HEK293 (cell line): ENCODE data around the gene ADSS1.

ENCODE experiments used
- AEBP2 ChIP-seq: fragments of 450-650 bp; formaldehyde crosslinking; IDR thresholded peaks from 2 replicates; pipeline ENCODE4 v1.5.1; 2016; ENCODE audit warnings: missing biosample characterization, missing genetic modification characterization, borderline replicate concordance
- ATF2 ChIP-seq: fragments of 450-650 bp; formaldehyde crosslinking; IDR thresholded peaks from 2 replicates; pipeline ENCODE4 v1.5.1; 2016; ENCODE audit warnings: missing biosample characterization, missing genetic modification characterization, low read depth
- FEZF1 ChIP-seq: fragments of 450-650 bp; formaldehyde crosslinking; IDR thresholded peaks from 2 replicates; pipeline ENCODE4 v1.5.1; 2016; ENCODE audit warnings: missing biosample characterization, missing genetic modification characterization
- GLI4 ChIP-seq: fragments of 450-650 bp; formaldehyde crosslinking; IDR thresholded peaks from 2 replicates; pipeline ENCODE4 v1.5.1; 2016; ENCODE audit warnings: missing biosample characterization, missing genetic modification characterization
- KLF1 ChIP-seq: fragments of 450-650 bp; formaldehyde crosslinking; IDR thresholded peaks from 2 replicates; pipeline ENCODE4 v1.5.1; 2016; ENCODE audit warnings: missing biosample characterization, missing genetic modification characterization
- KLF10 ChIP-seq: fragments of 450-650 bp; IDR thresholded peaks from 2 replicates; pipeline ENCODE4 v1.5.1; 2018; ENCODE audit warnings: missing biosample characterization, mild to moderate bottlenecking, missing genetic modification characterization
- MZF1 ChIP-seq: fragments of 450-650 bp; formaldehyde crosslinking; IDR thresholded peaks from 2 replicates; pipeline ENCODE4 v1.5.1; 2017; ENCODE audit warnings: missing biosample characterization, missing genetic modification characterization, borderline replicate concordance
- PBX3 ChIP-seq: sonication (generic); formaldehyde crosslinking; IDR thresholded peaks from 2 replicates; pipeline ENCODE4 v1.8.1; 2022; ENCODE audit warnings: mild to moderate bottlenecking, moderate library complexity, missing genetic modification reagents
- SALL2 ChIP-seq: fragments of 450-650 bp; formaldehyde crosslinking; IDR thresholded peaks from 2 replicates; pipeline ENCODE4 v1.5.0; 2017; ENCODE audit warnings: missing biosample characterization, mild to moderate bottlenecking, missing genetic modification characterization, borderline replicate concordance
- SP3 ChIP-seq: fragments of 450-650 bp; formaldehyde crosslinking; IDR thresholded peaks from 2 replicates; pipeline ENCODE4 v1.5.1; 2016; ENCODE audit warnings: missing biosample characterization, missing genetic modification characterization
- WT1 ChIP-seq: fragments of 450-650 bp; formaldehyde crosslinking; IDR thresholded peaks from 2 replicates; pipeline ENCODE4 v1.5.1; 2016; ENCODE audit warnings: missing biosample characterization, missing genetic modification characterization
- ZBTB7A ChIP-seq: fragments of 450-650 bp; formaldehyde crosslinking; IDR thresholded peaks from 2 replicates; pipeline ENCODE4 v1.5.1; 2016; ENCODE audit warnings: low read depth, missing biosample characterization, missing genetic modification characterization
- ZFHX2 ChIP-seq: fragments of 450-650 bp; formaldehyde crosslinking; conservative IDR thresholded peaks from 2 replicates; pipeline ENCODE4 v1.5.1; 2016; ENCODE audit warnings: missing biosample characterization, missing genetic modification characterization
- ZFP41 ChIP-seq: fragments of 450-650 bp; formaldehyde crosslinking; IDR thresholded peaks from 2 replicates; pipeline ENCODE4 v1.5.1; 2016; ENCODE audit warnings: missing biosample characterization, missing genetic modification characterization, borderline replicate concordance
- ZNF10 ChIP-seq: fragments of 450-650 bp; formaldehyde crosslinking; IDR thresholded peaks from 2 replicates; pipeline ENCODE4 v1.5.1; 2017; ENCODE audit warnings: missing biosample characterization, missing genetic modification characterization
- ZNF18 ChIP-seq: fragments of 450-650 bp; formaldehyde crosslinking; IDR thresholded peaks from 2 replicates; pipeline ENCODE4 v1.5.1; 2016; ENCODE audit warnings: missing biosample characterization, missing genetic modification characterization
- ZNF184 ChIP-seq: fragments of 450-650 bp; IDR thresholded peaks from 2 replicates; pipeline ENCODE4 v1.5.1; 2018; ENCODE audit warnings: missing biosample characterization, mild to moderate bottlenecking, missing genetic modification characterization
- ZNF24 ChIP-seq: fragments of 450-650 bp; formaldehyde crosslinking; IDR thresholded peaks from 2 replicates; pipeline ENCODE4 v1.5.1; 2016; ENCODE audit warnings: missing biosample characterization, missing genetic modification characterization
- ZNF26 ChIP-seq: fragments of 450-650 bp; formaldehyde crosslinking; IDR thresholded peaks from 2 replicates; pipeline ENCODE4 v1.5.1; 2016; ENCODE audit warnings: missing biosample characterization, missing genetic modification characterization
- ZNF266 ChIP-seq: fragments of 450-650 bp; formaldehyde crosslinking; IDR thresholded peaks from 2 replicates; pipeline ENCODE4 v1.5.1; 2016; ENCODE audit warnings: missing biosample characterization, missing genetic modification characterization, low read depth
- ZNF324 ChIP-seq: fragments of 450-650 bp; formaldehyde crosslinking; IDR thresholded peaks from 2 replicates; pipeline ENCODE4 v1.5.1; 2016; ENCODE audit warnings: missing biosample characterization, missing genetic modification characterization
- ZNF366 ChIP-seq: fragments of 450-650 bp; formaldehyde crosslinking; conservative IDR thresholded peaks from 2 replicates; pipeline ENCODE4 v1.5.1; 2016; ENCODE audit warnings: missing biosample characterization, missing genetic modification characterization
- ZNF398 ChIP-seq: fragments of 450-650 bp; formaldehyde crosslinking; IDR thresholded peaks from 2 replicates; pipeline ENCODE4 v1.5.1; 2017; ENCODE audit warnings: missing biosample characterization, missing genetic modification characterization
- ZNF48 ChIP-seq: fragments of 450-650 bp; formaldehyde crosslinking; IDR thresholded peaks from 2 replicates; pipeline ENCODE4 v1.5.1; 2016; ENCODE audit warnings: missing biosample characterization, missing genetic modification characterization
- ZNF561 ChIP-seq: fragments of 450-650 bp; IDR thresholded peaks from 2 replicates; pipeline ENCODE4 v1.5.1; 2018; ENCODE audit warnings: missing biosample characterization, missing genetic modification characterization, borderline replicate concordance
- ZNF629 ChIP-seq: fragments of 450-650 bp; formaldehyde crosslinking; IDR thresholded peaks from 2 replicates; pipeline ENCODE4 v1.5.1; 2017; ENCODE audit warnings: missing biosample characterization, missing genetic modification characterization
- ZNF658 ChIP-seq: fragments of 450-650 bp; formaldehyde crosslinking; IDR thresholded peaks from 2 replicates; pipeline ENCODE4; 2016; ENCODE audit warnings: missing biosample characterization, missing genetic modification characterization
- ZNF677 ChIP-seq: fragments of 450-650 bp; IDR thresholded peaks from 2 replicates; pipeline ENCODE4 v1.5.0; 2018; ENCODE audit warnings: missing biosample characterization, mild to moderate bottlenecking, missing genetic modification characterization, moderate library complexity
- ZNF701 ChIP-seq: fragments of 450-650 bp; formaldehyde crosslinking; IDR thresholded peaks from 2 replicates; pipeline ENCODE4 v1.5.1; 2016; ENCODE audit warnings: missing biosample characterization, missing genetic modification characterization
- ZNF777 ChIP-seq: fragments of 450-650 bp; formaldehyde crosslinking; IDR thresholded peaks from 2 replicates; pipeline ENCODE4 v1.5.1; 2017; ENCODE audit warnings: missing biosample characterization, missing genetic modification characterization, borderline replicate concordance
- ZNF830 ChIP-seq: fragments of 450-650 bp; IDR thresholded peaks from 2 replicates; pipeline ENCODE4 v1.5.0; 2018; ENCODE audit warnings: missing biosample characterization, missing genetic modification characterization, low read depth, mild to moderate bottlenecking, moderate library complexity
- ZSCAN23 ChIP-seq: fragments of 450-650 bp; formaldehyde crosslinking; IDR thresholded peaks from 2 replicates; pipeline ENCODE4 v1.5.1; 2016; ENCODE audit warnings: missing biosample characterization, missing genetic modification characterization

The ADSS1 gene

GRCh38 chr14:104752735-104753527, 28.9 kb downstream of the ADSS1 start, which contains the start of gene SIVA1 (continued):
- TF ChIP-seq ZNF18 (no peak), ZNF830 (tag by site-specific recombination) (no peak), ZNF26 (tag by site-specific recombination) (no peak), ZNF324 (tag by site-specific recombination) (peak; percentile 81; the same call in 1 of the 2 replicates), ZNF561 (tag by site-specific recombination) (peak; percentile 94; the same call in 1 of the 2 replicates), ATF2 (peak; percentile 97), ZNF366 (tag by site-specific recombination) (no peak), KLF10 (tag by site-specific recombination) (no peak), ZNF777 (tag by site-specific recombination) (no peak; the same call in 1 of the 2 replicates), SP3 (tag by site-specific recombination) (peak; percentile 96), ZSCAN23 (tag by site-specific recombination) (no peak), GLI4 (tag by site-specific recombination) (no peak), ZNF398 (tag by site-specific recombination) (no peak), ZNF658 (tag by site-specific recombination) (no peak), ZNF701 (tag by site-specific recombination) (no peak), ZNF266 (tag by site-specific recombination) (no peak), ZNF677 (tag by site-specific recombination) (no peak), AEBP2 (tag by site-specific recombination) (no peak), ZNF24 (tag by site-specific recombination) (0 out of 2 replicates have a peak, but pooled peaks have one; percentile 11), PBX3 (no peak), ZNF184 (tag by site-specific recombination) (no peak), WT1 (tag by site-specific recombination) (no peak), ZFP41 (tag by site-specific recombination) (no peak), ZNF48 (tag by site-specific recombination) (no peak), MZF1 (no peak), ZBTB7A (peak; percentile 74), KLF1 (tag by site-specific recombination) (peak; percentile 82), FEZF1 (tag by site-specific recombination) (no peak), ZNF629 (tag by site-specific recombination) (peak; percentile 99), ZNF10 (peak; percentile 42; the same call in 1 of the 2 replicates), SALL2 (no peak), ZFHX2 (peak; percentile 98)
